Hippocampal formation (tissue), 2 donors: Measurements from ENCODE around the gene PDGFD.
A peak's percentile ranks its signal among the peaks of the same experiment; 100 is the strongest.

Experiments
- DNase-seq, 2 donors: peaks; one replicate each; lab custom pipeline; 2025; lab: John Stamatoyannopoulos, UW

Gene PDGFD

GRCh38 chr11:104093426-104094280 is 70.3 kb downstream of the PDGFD start:
- DNase-seq = no peak

- no peak for DNase-seq
Observed at GRCh38 chr11:104092744-104093143, 71.2 kb downstream of the PDGFD start.

- no peak for DNase-seq
Observed at GRCh38 chr11:104091281-104092096, 72.5 kb downstream of the PDGFD start.

- no peak for DNase-seq
Observed at GRCh38 chr11:104090767-104091166, 73.2 kb downstream of the PDGFD start.

GRCh38 chr11:104089481-104089880 is 74.5 kb downstream of the PDGFD start:
- no peak for DNase-seq

GRCh38 chr11:104086621-104087020 is 77.3 kb downstream of the PDGFD start:
- no peak for DNase-seq

GRCh38 chr11:104078995-104079394 is 85.0 kb downstream of the PDGFD start:
- no peak for DNase-seq

GRCh38 chr11:104078245-104078644 is 85.7 kb downstream of the PDGFD start:
- DNase-seq = no peak

GRCh38 chr11:104076455-104076854 is 87.5 kb downstream of the PDGFD start:
- no peak for DNase-seq

- no peak for DNase-seq
Observed at GRCh38 chr11:104075706-104076105, 88.2 kb downstream of the PDGFD start.

- no peak for DNase-seq
Observed at GRCh38 chr11:104075091-104075490, 88.9 kb downstream of the PDGFD start.

GRCh38 chr11:104073950-104074705 is 89.8 kb downstream of the PDGFD start:
- peak in 1 of 2 donors; percentile 6 for DNase-seq

- DNase-seq = no peak
Observed at GRCh38 chr11:104067534-104067933, 96.4 kb downstream of the PDGFD start.

- DNase-seq = no peak
Observed at GRCh38 chr11:104064034-104064630, 99.8 kb downstream of the PDGFD start.

GRCh38 chr11:104061853-104062521 is 102.0 kb downstream of the PDGFD start:
- no peak for DNase-seq

- DNase-seq = no peak
Observed at GRCh38 chr11:104060820-104061219, 103.1 kb downstream of the PDGFD start.

GRCh38 chr11:104060004-104060794 is 103.7 kb downstream of the PDGFD start:
- DNase-seq = no peak

- no peak for DNase-seq
Observed at GRCh38 chr11:104058680-104059079, 105.3 kb downstream of the PDGFD start.

- no peak for DNase-seq
Observed at GRCh38 chr11:104057908-104058307, 106.0 kb downstream of the PDGFD start.

GRCh38 chr11:104055596-104055995 is 108.4 kb downstream of the PDGFD start:
- DNase-seq = no peak
